PC-9 (cell line): Measurements from ENCODE around the gene BAIAP3. TPM values are rescaled to one million over a fixed set of nuclear protein-coding genes. Genes with fewer than 3 reads are reported as not detected.

Experiments
- BruUV-seq: library from RNA; stranded (reverse); fragments of 400-500 nt; replicated peaks from 2 replicates; lab custom pipeline; 2021; lab: Mats Ljungman, UMichigan
- CTCF ChIA-PET: fragments of 300-600 bp; sonication (Branson Sonifier 250); formaldehyde crosslinking; loops from one replicate; lab custom pipeline; 2022; ENCODE audit warnings: antibody characterized with exemption; lab: Charles Lee
- POLR2A ChIA-PET: fragments of 300-600 bp; sonication (Branson Sonifier 250); formaldehyde crosslinking; loops from one replicate; lab custom pipeline; 2022; ENCODE audit warnings: antibody characterized with exemption; ENCODE audit not compliant: unreplicated experiment; lab: Charles Lee
- DNase-seq, 2 experiments: peaks; one replicate each; pipeline versions ENCODE4 v3.0.0 to v3.0.0-alpha.2; 2015 to 2022; ENCODE audit warnings: mixed read lengths in 1 of 2
- H2AFZ ChIP-seq: fragments of 200-600 bp; sonication (generic); 2 replicates; pipeline ENCODE4 v1.8.1; 2017; ENCODE audit warnings: antibody characterized with exemption
- H3F3A ChIP-seq: fragments of 200-600 bp; sonication (generic); 2 replicates; pipeline ENCODE4 v1.8.1; 2017; ENCODE audit warnings: antibody characterized with exemption, mild to moderate bottlenecking, low read depth; ENCODE audit not compliant: insufficient read depth
- H3K27ac ChIP-seq: fragments of 200-600 bp; sonication (generic); 2 replicates; pipeline ENCODE4 v1.6.1; 2016; ENCODE audit warnings: mixed run types
- H3K27me3 ChIP-seq: fragments of 200-600 bp; sonication (generic); 2 replicates; pipeline ENCODE4 v1.6.1; 2016; ENCODE audit warnings: low read depth, mixed run types; ENCODE audit not compliant: insufficient read depth
- H3K36me3 ChIP-seq: fragments of 200-600 bp; sonication (generic); 2 replicates; pipeline ENCODE4 v1.6.1; 2016; ENCODE audit warnings: low read depth, mixed run types
- H3K4me1 ChIP-seq: fragments of 200-600 bp; sonication (generic); replicated peaks from 2 replicates; pipeline ENCODE4 v1.6.1; 2016; ENCODE audit warnings: mixed run types; ENCODE audit not compliant: insufficient read depth
- H3K4me2 ChIP-seq: fragments of 200-600 bp; sonication (generic); 2 replicates; pipeline ENCODE4 v1.6.1; 2017; ENCODE audit warnings: mixed run types
- H3K4me3 ChIP-seq: fragments of 200-600 bp; sonication (generic); 2 replicates; pipeline ENCODE4 v1.6.1; 2016; ENCODE audit warnings: mixed run types
- H3K79me2 ChIP-seq: fragments of 200-600 bp; sonication (generic); 2 replicates; pipeline ENCODE4 v1.6.1; 2017; ENCODE audit warnings: low read depth, mixed run types
- H3K9me2 ChIP-seq: fragments of 200-600 bp; sonication (generic); 2 replicates; pipeline ENCODE4 v1.8.1; 2017; ENCODE audit warnings: mild to moderate bottlenecking; ENCODE audit not compliant: insufficient read depth
- H3K9me3 ChIP-seq: fragments of 200-600 bp; sonication (generic); 2 replicates; pipeline ENCODE4 v1.8.1; 2016; ENCODE audit warnings: low read depth; ENCODE audit not compliant: insufficient read depth
- H4K20me1 ChIP-seq: fragments of 200-600 bp; sonication (generic); 2 replicates; pipeline ENCODE4 v1.8.1; 2017; ENCODE audit not compliant: insufficient read depth
- EZH2 ChIP-seq: fragments of 200-600 bp; sonication (generic); IDR thresholded peaks from 2 replicates; pipeline ENCODE4 v1.8.0; 2017; ENCODE audit warnings: antibody characterized with exemption, low read depth
- intact Hi-C: fragments of 100-400 bp; cut with micrococcal nuclease; formaldehyde crosslinking; loops from one replicate; pipeline ENCODE4 v1.10.0; 2022; ENCODE audit not compliant: unreplicated experiment
- total RNA-seq: library from RNA; stranded (reverse); gene quantifications from 2 replicates; pipeline ENCODE4 v1.2.3, GENCODE V29; 2021
- TF ChIP-seq, protein P1 (sequence below): fragments of 200-600 bp; sonication (generic); conservative IDR thresholded peaks from 2 replicates; pipeline ENCODE4 v1.6.1; 2017; ENCODE audit warnings: mixed run types, antibody characterized with exemption, mild to moderate bottlenecking, moderate library complexity

The BAIAP3 gene
- total RNA-seq, 1 experiment from 2014 or later = 35.0 TPM

DNA sequence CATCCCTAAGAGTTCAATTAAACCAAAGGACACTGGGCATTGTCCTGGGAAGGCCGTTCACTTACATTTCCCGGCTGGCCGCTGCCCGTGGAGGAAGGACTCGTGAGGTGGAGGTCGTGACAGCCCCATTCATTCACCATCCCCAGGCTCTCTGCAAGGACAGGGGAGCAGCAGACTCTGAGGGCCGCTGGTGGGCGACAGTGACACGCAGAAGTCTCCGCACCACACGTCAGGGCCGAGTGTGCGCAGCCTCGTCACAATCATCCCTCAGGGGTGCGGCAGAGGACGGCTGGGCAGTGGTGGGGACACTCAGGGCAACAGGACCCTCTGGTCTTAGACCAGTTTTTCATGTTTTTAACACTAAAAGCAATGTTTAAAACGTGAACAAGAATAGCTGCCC, 59.4 kb downstream of the BAIAP3 start:
- no peak overlapping the region for H3K27ac ChIP-seq
- no peaks in the 10 kb centered on the region for H3K9me2 ChIP-seq
- POLR2A ChIA-PET = interaction anchor here (0.6 to 0.7 kb wide), 2 partner anchors 219 to 285 kb away, joined by 3 read pairs; no protein-coding TSS in a partner anchor
- H3K36me3 ChIP-seq = no peaks in the 10 kb centered on the region
- no peak overlapping the region for H3K4me3 ChIP-seq
- intact Hi-C loops = no loop called here
- no peak for DNase-seq
- CTCF ChIA-PET = no interaction called here
- no TSS peak for BruUV-seq
- TF ChIP-seq, protein P1, sequence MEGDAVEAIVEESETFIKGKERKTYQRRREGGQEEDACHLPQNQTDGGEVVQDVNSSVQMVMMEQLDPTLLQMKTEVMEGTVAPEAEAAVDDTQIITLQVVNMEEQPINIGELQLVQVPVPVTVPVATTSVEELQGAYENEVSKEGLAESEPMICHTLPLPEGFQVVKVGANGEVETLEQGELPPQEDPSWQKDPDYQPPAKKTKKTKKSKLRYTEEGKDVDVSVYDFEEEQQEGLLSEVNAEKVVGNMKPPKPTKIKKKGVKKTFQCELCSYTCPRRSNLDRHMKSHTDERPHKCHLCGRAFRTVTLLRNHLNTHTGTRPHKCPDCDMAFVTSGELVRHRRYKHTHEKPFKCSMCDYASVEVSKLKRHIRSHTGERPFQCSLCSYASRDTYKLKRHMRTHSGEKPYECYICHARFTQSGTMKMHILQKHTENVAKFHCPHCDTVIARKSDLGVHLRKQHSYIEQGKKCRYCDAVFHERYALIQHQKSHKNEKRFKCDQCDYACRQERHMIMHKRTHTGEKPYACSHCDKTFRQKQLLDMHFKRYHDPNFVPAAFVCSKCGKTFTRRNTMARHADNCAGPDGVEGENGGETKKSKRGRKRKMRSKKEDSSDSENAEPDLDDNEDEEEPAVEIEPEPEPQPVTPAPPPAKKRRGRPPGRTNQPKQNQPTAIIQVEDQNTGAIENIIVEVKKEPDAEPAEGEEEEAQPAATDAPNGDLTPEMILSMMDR = no peak
- no peak for TF ChIP-seq EZH2
- H3K9me3 ChIP-seq = no peaks in the 10 kb centered on the region
- H3K4me2 ChIP-seq = no peak overlapping the region
- no peaks in the 10 kb centered on the region for H3K4me1 ChIP-seq
- no peaks in the 10 kb centered on the region for H4K20me1 ChIP-seq
- no peaks in the 10 kb centered on the region for H3F3A ChIP-seq
- H2AFZ ChIP-seq = no peak overlapping the region
- H3K79me2 ChIP-seq = no peaks in the 10 kb centered on the region
- no peaks in the 10 kb centered on the region for H3K27me3 ChIP-seq

DNA sequence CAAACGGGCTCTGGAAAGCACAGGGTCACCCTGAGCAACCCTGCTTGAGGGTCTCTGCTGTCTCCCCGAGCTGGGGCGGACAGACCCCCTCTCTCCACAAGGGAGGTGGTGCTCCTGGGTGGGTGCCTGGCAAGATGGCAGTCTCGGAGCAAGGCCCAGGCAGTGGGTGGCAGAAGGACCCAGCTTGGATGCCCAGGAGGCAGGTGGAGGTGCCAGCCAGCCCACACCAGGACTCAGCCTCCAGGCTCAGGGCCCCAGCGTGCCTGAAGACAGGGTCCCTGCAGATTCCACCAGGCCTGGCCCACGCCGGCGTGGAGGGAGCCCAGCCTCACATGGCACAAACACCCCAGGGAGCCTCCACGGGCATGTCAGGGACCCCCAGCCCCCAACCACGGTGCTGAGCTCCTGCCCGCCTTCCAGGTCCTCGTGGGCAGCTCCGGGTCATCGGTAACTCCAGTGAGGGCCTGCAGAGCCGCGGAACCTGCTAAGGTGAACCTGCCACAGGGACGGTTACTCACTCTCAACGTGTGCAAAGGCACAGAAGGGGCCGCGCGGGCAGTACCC, 60.2 kb downstream of the BAIAP3 start:
- H3K4me1 ChIP-seq = no peaks in the 10 kb centered on the region
- no peaks in the 10 kb centered on the region for H3K36me3 ChIP-seq
- no peaks in the 10 kb centered on the region for H4K20me1 ChIP-seq
- intact Hi-C loops = no loop called here
- CTCF ChIA-PET = no interaction called here
- H3K27ac ChIP-seq = no peak overlapping the region
- no peak for DNase-seq
- TF ChIP-seq, protein P1 = no peak
- TF ChIP-seq EZH2 = no peak
- no peaks in the 10 kb centered on the region for H3K9me3 ChIP-seq
- H3K4me2 ChIP-seq = no peak overlapping the region
- H3F3A ChIP-seq = no peaks in the 10 kb centered on the region; the same call in 1 of the 2 replicates
- POLR2A ChIA-PET = interaction anchor here (0.7 kb wide), 1 partner anchor 284 kb away, joined by 3 read pairs; no protein-coding TSS in a partner anchor
- H3K9me2 ChIP-seq = no peaks in the 10 kb centered on the region
- H3K79me2 ChIP-seq = no peaks in the 10 kb centered on the region
- no TSS peak for BruUV-seq
- no peak overlapping the region for H3K4me3 ChIP-seq
- no peaks in the 10 kb centered on the region for H3K27me3 ChIP-seq
- no peak overlapping the region for H2AFZ ChIP-seq

DNA sequence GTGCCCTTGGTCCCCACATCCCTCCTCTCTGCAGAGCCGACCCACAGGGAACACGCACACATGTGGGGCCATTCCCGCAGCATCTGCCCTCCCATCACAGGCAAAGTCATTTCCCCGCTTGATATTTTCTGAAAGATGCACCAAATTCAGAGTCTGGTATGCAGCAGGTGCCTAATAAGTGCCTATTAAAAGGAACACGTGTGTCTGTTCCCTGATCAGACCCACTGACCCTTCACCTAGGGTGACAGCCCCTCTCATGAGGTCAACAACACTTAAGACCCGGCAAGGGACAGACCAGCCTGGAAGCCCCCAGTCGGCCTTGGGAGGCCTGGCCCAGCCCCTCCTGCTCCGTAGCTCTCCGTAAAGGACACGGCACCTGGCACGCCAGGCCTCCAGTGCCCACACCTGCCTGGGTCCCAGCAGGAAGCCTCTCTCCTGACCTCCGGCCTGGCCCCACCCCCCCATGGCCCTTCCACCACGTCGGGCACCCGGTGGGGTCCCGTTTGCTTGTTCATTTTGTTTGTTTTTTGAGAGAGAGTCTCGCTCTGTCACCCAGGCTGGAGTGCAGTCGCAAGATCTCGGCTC, 61.0 kb downstream of the BAIAP3 start:
- BruUV-seq = no TSS peak
- POLR2A ChIA-PET = no interaction called here
- Histone ChIP-seq H3F3A (no peaks in the 10 kb centered on the region; the same call in 1 of the 2 replicates), H3K9me2 (no peaks in the 10 kb centered on the region), H3K9me3 (no peaks in the 10 kb centered on the region), H3K27ac (no peak overlapping the region), H3K79me2 (no peaks in the 10 kb centered on the region), H4K20me1 (no peaks in the 10 kb centered on the region), H3K4me1 (no peaks in the 10 kb centered on the region), H2AFZ (no peak overlapping the region), H3K4me3 (no peak overlapping the region), H3K36me3 (no peaks in the 10 kb centered on the region), H3K4me2 (no peak overlapping the region), H3K27me3 (no peaks in the 10 kb centered on the region)
- DNase-seq = no peak
- intact Hi-C loops = no loop called here
- TF ChIP-seq, protein P1 = no peak
- TF ChIP-seq EZH2 = no peak
- CTCF ChIA-PET = no interaction called here
